ENCODE measurements around the gene TBC1D23. TPM values are rescaled to one million over a fixed set of nuclear protein-coding genes. Genes with fewer than 3 reads are reported as not detected.

The TBC1D23 gene
- total and polyA plus RNA-seq, 2 experiments from 2014 or later, result 22.4 to 34.4 TPM

GRCh38 chr3:100268156-100268555, 7.4 kb downstream of the TBC1D23 start:
- Histone ChIP-seq H3K9me2 (ENCODE audit: insufficient read depth) (no peaks in the 10 kb centered on the region), H3K79me2 (replicated peaks; ENCODE audit: insufficient read depth) (peaks cover 91% of the 10 kb centered on the region), H3K27me3 (ENCODE audit: insufficient read depth) (no peaks in the 10 kb centered on the region), H2AFZ (no peak overlapping the region), H4K20me1 (replicated peaks; ENCODE audit: insufficient read depth) (no peaks in the 10 kb centered on the region; the same call in 1 of the 2 replicates), H3F3A (replicated peaks; ENCODE audit: low read depth) (no peaks in the 10 kb centered on the region), H3K4me3 (no peak overlapping the region), H3K36me3 (ENCODE audit: insufficient read depth) (no peaks in the 10 kb centered on the region), H3K4me1 (ENCODE audit: insufficient read depth) (peaks cover 24% of the 10 kb centered on the region), H3K27ac (ENCODE audit: low read depth) (no peak overlapping the region), H3K4me2 (no peak overlapping the region)
- no peak for TF ChIP-seq JUNB (IDR thresholded peaks at IDR 0.05; ENCODE audit: unreplicated experiment)
- TF ChIP-seq EZH2 (IDR thresholded peaks at IDR 0.05; ENCODE audit: low read depth, unreplicated experiment), result no peak
- no peak for TF ChIP-seq NANOG (IDR thresholded peaks at IDR 0.05; ENCODE audit: borderline replicate concordance)
- TF ChIP-seq CTCF (conservative IDR thresholded peaks at IDR 0.05; ENCODE audit: low read depth in 2 of 2), result no peak
- no peak for TF ChIP-seq ZNF331 (CRISPR knock-in tag; IDR thresholded peaks at IDR 0.05; ENCODE audit: low read depth)
- no peak for TF ChIP-seq POLR2AphosphoS5 (IDR thresholded peaks at IDR 0.05; ENCODE audit: low read depth)
- no peak for TF ChIP-seq CREB1 (CRISPR knock-in tag; IDR thresholded peaks at IDR 0.05; ENCODE audit: low read depth)
- TF ChIP-seq, protein P1, sequence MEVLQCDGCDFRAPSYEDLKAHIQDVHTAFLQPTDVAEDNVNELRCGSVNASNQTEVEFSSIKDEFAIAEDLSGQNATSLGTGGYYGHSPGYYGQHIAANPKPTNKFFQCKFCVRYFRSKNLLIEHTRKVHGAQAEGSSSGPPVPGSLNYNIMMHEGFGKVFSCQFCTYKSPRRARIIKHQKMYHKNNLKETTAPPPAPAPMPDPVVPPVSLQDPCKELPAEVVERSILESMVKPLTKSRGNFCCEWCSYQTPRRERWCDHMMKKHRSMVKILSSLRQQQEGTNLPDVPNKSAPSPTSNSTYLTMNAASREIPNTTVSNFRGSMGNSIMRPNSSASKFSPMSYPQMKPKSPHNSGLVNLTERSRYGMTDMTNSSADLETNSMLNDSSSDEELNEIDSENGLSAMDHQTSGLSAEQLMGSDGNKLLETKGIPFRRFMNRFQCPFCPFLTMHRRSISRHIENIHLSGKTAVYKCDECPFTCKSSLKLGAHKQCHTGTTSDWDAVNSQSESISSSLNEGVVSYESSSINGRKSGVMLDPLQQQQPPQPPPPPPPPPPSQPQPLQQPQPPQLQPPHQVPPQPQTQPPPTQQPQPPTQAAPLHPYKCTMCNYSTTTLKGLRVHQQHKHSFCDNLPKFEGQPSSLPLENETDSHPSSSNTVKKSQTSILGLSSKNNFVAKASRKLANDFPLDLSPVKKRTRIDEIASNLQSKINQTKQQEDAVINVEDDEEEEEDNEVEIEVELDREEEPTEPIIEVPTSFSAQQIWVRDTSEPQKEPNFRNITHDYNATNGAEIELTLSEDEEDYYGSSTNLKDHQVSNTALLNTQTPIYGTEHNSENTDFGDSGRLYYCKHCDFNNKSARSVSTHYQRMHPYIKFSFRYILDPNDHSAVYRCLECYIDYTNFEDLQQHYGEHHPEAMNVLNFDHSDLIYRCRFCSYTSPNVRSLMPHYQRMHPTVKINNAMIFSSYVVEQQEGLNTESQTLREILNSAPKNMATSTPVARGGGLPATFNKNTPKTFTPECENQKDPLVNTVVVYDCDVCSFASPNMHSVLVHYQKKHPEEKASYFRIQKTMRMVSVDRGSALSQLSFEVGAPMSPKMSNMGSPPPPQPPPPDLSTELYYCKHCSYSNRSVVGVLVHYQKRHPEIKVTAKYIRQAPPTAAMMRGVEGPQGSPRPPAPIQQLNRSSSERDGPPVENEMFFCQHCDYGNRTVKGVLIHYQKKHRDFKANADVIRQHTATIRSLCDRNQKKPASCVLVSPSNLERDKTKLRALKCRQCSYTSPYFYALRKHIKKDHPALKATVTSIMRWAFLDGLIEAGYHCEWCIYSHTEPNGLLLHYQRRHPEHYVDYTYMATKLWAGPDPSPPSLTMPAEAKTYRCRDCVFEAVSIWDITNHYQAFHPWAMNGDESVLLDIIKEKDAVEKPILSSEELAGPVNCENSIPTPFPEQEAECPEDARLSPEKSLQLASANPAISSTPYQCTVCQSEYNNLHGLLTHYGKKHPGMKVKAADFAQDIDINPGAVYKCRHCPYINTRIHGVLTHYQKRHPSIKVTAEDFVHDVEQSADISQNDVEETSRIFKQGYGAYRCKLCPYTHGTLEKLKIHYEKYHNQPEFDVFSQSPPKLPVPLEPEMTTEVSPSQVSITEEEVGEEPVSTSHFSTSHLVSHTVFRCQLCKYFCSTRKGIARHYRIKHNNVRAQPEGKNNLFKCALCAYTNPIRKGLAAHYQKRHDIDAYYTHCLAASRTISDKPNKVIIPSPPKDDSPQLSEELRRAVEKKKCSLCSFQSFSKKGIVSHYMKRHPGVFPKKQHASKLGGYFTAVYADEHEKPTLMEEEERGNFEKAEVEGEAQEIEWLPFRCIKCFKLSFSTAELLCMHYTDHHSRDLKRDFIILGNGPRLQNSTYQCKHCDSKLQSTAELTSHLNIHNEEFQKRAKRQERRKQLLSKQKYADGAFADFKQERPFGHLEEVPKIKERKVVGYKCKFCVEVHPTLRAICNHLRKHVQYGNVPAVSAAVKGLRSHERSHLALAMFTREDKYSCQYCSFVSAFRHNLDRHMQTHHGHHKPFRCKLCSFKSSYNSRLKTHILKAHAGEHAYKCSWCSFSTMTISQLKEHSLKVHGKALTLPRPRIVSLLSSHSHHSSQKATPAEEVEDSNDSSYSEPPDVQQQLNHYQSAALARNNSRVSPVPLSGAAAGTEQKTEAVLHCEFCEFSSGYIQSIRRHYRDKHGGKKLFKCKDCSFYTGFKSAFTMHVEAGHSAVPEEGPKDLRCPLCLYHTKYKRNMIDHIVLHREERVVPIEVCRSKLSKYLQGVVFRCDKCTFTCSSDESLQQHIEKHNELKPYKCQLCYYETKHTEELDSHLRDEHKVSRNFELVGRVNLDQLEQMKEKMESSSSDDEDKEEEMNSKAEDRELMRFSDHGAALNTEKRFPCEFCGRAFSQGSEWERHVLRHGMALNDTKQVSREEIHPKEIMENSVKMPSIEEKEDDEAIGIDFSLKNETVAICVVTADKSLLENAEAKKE (CRISPR knock-in tag; IDR thresholded peaks at IDR 0.05), result no peak
- TF ChIP-seq REST (IDR thresholded peaks at IDR 0.05; ENCODE audit: unreplicated experiment), result no peak
- TF ChIP-seq EZH2phosphoT487 (IDR thresholded peaks at IDR 0.05; ENCODE audit: unreplicated experiment), result no peak
- H3K9me3 Mint-ChIP-seq, result no peaks in the 10 kb centered on the region
- H3K4me1 Mint-ChIP-seq, result peaks cover 15% of the 10 kb centered on the region
- H3K36me3 Mint-ChIP-seq (ENCODE audit: low read depth), result no peaks in the 10 kb centered on the region
- H3K27ac Mint-ChIP-seq, result no peak overlapping the region
- no peak for DNase-seq (ENCODE audit: low spot score)
- H3K27me3 Mint-ChIP-seq (ENCODE audit: insufficient read depth, low read depth, poor library complexity), result peaks cover 7% of the 10 kb centered on the region
- H3K4me3 Mint-ChIP-seq, result no peak overlapping the region
- no peak for ATAC-seq

All from GM23338 (cell line).